ENCODE results near the gene KIF7.

KIF7 gene

DNA sequence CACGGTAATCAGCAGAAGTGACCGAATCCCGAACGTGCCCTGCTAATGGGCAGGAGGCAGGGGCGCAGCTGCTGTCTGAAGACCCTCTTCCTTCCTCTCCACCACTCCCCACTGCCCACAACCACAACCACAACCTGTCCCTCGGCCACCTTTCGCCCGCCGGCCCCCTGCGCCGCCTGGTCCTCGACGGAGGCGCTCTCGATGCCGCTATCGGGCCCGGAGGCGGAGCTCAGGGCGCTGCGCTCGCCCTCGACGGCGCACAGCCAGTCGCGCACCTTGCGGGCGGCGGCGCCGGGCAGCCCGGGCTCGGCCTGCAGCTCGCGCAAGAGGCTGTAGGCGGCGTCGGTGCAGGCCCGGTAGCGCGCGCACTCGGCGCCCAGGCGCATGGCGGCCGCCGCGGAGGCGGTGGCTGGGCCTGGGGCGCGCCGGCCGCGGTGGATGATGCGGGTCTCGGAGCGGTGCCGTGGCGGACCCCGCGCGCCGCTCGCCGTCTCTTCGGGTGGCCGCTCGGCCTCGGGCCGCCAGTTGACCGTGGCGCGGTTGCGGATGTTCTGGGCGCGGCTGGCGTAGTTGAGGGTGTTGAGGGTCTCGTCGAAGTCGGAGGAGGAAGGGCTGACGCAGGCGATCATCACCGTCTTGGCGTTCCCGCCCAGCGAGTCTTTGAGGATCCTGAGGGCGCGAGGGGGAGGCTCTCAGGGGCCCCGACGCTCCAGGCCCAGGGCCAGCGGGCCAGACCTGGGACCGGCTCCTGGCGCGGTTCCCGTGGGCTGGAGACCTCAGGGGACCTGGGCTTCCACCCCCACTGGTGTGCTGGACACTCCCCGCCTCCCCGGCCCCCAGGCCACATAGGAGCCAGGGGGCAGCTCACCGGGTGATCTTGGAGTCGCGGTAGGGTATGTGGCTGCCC is 6.9 kb downstream of the KIF7 start:
- DNase-seq (ENCODE audit: low read depth in 2 of 2): no peak

DNA sequence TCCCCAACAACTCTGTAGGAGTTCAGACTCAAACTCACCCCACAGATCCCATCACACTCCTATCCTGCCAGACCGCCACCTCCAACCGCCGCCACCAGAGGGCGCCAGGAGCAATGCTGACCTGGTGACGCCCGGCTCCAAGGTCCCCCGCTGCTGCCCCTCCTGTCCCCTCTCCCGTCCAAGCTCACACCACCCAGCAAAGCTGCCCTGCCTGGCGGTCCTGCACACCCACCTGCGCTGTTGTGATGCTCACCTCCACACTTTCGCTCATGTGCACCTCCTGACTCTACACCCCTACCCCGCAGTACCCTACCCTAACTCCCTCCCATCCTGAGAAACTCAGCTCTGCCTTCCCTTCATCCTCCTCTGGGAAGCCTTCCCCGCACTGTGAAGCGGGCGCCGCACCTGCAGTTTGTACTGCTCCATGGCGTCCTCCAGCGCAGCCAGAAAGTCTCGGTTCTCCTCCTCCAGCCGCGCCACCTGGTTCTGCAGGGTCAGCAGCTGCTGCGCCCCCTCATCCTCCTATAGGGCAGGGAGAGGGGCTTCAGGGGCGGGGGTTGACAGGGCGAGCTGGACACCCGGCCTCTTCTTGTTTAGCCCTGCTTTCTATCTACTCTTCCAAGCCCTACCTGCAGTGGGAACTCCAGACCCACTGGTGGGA is 7.9 kb downstream of the KIF7 start:
- peak; percentile 51 to 70 for DNase-seq (ENCODE audit: low read depth in 2 of 2)

DNA sequence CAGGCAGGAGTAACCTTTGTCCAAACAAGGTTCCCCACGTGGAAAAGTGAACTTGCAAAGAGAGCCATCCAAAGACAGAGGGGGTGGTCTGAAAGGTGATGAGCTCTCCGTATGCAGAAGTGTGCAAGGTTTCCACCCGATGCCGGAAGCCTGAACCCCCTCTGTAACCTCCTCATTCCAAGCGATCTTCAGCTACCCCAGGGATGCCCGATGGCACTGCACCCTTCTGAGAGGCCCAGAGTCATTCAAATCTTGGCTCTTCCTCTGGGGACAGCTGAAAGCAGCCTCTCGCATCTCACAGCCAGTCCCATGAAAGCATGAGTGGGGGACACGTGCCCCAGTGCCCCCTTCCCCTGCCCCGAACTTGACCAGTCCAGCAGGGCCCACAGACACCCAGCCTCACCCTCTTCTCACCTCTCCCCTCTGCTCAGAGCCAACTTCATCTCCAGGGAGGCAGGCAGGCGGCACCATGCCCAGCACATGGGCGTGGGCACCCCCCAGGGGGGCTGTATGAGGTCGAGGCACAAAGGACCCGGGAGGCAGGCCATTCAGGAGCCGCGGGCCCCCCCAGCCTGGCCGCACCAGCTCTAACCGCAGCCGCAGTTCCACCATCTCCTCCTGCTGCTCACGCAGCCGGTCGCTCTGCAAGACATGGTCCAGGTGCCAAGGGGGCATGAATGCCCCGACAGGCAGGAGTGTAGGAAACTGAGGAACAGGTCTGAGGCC is 8.7 kb downstream of the KIF7 start:
- DNase-seq (ENCODE audit: low read depth in 2 of 2): no peak

DNA sequence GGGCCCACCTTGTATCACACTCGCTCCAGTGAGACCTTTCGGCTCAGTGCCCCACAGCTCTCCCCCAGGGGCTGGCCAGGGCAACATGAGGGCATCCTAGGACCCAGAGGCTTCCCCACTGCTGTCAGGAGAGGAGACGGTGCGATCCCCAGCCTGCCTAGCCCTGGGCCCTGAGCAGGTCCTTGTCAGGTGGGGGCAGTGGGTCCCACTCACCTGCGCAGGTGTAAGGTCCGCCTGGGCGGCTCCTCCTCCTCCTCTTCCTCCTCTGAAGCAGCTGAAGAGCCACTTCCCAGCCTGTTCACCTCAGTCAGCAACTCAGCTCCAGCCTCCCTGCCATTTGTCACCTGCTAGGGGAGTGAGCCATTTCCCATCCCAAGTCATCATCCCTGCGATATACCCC is 9.6 kb downstream of the KIF7 start:
- DNase-seq (ENCODE audit: low read depth in 2 of 2): no peak

DNA sequence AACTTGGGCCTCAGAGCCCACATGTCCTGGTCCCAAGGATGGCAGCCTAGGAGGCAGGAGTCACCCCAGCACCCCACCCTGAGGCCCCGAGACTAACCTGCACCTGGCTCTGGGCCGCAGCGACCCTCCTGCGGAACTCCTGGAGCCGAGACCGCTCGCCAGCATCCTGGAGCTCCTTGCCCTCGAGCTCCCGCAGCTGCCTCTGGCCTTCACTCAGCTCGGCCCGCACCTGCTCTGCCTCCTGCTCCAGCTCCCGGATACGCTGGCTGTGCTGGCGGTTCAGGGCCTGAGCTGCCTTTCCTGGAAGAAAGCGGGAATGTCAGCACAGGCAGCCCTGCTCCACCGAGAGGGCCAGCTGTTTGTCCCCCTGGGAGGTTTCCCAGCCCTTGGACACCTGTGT is 13.2 kb downstream of the KIF7 start:
- DNase-seq (ENCODE audit: low read depth in 2 of 2): no peak

DNA sequence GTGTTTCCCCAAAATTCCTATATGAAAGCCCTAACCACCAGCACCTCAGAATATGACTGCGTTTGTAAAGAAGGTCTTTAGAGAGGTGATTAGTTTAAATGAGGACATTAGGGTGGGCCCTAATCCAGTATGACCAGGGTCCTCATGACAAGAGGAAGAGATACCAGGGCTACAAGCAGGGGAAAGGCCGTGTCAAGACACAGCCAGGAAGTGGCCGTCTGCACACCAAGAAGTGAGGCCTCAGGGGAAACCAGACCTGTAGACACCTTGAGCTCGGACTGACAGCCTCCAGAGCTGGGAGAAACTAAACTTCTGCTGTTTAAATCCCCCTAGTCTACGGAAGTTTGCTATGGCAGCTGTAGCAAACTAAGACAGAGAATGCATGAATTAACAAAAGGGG is 14.2 kb downstream of the KIF7 start:
- no peak for DNase-seq (ENCODE audit: low read depth in 2 of 2)

DNA sequence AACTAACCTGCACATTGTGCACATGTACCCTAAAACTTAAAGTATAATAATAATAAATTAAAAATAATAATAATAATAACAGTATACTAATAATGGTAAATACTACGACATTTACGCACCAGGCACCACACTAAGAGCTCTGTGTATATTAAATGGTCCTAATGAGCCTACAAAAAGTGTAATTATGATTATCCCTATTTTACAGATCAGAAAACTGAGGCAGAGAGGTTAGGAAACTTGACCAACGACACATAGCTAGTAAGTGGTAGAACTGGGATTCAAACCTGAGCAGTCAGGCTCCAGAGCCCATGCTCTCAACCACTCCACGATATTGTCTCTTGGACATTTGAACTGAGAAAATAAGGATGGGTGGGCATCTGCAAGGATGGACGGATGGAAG is 15.0 kb downstream of the KIF7 start:
- DNase-seq (ENCODE audit: low read depth in 2 of 2): no peak

DNA sequence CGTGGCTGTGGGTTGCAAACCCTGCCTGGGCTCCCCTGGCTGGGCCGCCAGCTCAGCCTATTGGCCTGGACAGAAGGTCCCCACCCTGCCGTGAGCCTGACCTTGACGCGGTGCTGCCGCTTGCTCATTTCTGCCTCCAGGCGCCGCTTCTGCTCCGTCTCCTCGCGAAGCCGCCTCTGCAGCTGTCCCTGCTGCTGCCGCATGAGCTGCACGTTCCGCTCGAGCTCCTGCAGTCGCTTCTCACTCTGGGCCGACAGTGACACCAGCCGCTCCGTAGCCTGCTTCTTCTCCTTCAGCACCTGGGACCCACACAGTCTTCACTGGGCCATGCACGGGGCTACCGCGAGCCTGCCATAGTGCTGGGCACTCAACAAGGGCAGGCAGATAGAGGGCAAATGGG is 21.7 kb downstream of the KIF7 start:
- no peak for DNase-seq (ENCODE audit: low read depth in 2 of 2)

DNA sequence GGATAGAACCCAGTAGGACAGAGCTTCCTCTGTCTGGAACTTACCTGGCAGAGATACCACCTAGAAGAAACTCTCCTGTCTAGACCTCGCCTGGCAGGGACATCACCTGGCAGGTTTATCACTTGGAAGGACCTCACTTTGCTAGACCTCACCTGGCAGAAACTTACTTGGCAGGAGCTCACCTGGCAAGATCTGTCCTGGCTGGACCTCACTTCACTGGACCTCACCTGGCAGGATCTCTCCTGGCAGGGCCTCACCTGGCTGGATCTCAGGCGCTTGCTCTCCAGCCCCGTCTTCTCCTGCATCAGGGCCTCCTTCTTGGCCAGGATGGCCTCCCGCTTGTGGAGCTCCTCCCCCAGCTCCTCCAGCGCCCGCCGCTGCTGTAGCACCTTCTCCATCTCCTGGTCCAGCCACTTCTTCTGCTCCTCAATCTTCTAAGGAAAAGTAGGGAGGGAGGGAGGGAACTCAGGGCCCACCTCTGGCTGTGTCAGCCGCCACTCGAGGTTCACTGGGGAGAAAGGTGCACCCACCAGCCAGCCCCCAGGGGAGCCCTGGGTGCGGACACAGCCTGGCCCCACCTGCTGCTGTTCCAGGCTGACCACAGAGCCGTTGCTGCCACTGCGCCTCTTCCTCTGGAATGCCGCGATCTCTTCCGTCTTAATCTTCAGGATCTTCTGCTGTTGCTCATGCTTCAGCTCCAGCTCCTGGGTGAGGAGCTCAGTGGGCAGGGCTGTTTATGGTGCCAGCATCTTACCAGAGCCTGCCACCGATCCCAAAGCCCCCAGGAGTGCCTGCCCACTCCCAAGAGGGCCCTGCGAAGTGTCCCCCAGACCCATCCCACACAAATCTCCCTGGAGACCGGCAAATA is 22.5 kb downstream of the KIF7 start:
- no peak for DNase-seq (ENCODE audit: low read depth in 2 of 2)

DNA sequence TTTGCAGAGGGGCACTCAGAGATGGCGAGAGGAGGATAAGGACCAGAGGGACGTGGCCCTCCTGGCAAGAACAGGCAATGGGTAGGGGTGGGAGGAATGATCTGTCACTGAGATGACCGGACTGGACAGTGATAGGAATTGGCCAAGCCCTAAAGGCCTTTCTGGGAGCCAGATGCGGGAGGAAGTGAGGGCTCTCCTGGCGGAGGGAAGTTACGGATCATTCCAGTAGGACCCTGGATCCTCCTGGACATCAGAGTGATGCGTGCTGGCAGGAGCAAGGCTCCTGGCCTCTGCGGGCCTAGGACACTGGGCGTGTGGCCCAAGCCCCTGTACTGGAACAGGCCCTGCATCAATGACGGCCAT is 23.4 kb downstream of the KIF7 start:
- no peak for DNase-seq (ENCODE audit: low read depth in 2 of 2)

DNA sequence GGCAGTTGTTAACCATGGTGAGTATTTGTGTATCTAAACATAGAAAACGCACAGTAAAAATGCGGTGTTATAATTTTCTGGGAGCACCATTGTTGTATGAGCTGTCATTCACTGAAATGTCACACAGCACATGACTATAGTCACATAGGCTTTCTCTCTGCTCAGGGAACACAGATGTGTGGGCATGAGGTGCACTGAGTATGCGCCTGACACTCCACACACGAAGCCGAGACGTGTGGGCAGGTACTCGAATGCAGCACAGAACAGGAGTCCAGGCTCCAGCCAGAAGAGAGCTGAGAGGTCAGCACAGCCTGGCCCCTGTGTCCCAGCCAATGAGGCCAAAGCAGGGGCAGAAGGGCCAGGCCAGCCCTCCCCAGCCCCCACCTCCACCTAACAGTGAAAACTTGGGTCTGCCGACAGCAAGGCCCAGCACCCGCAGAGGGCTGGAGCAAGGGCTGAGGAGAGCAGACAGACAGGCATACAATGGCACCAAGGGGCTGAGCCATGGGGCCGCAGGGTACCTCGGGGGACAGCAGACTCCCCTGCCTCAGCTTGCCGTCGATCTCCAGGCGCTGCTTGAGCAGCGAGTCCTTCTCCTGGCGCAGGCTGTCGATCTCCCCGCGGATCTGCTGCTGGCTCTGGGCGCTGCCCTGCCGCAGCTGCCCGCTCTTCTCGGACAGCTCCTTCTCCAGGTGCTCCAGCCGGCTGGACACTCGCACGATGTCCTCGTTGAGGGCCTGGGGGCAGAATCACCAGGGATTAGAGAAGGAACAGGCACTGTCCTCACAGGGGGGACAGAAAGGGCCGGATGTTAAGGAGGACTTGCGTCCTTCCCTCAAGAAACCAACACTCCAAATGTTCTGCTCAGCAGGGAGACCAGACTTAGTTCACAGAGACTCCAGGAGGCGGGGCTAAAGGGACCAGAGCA is 24.0 kb downstream of the KIF7 start:
- DNase-seq (ENCODE audit: low read depth in 2 of 2): no peak

DNA sequence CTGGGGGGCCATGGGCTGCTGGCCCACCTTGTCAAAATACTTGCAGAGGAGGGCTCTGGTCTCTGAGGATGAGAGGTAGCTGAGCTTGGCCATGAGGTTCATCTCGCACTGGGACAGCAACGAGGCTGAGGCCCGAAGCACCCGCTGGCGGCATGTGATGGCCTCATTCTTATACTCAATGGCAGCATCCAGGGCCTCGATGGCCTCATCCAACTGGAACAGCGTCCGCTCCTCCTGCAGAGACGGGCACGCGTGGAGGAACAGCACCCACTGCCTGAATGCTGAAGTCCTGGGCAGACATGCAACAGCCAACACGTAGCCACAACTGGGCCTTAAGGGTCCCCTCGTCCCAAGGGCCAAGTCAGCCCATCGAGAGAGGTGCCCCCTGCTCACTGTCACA is 25.0 kb downstream of the KIF7 start:
- DNase-seq (ENCODE audit: low read depth in 2 of 2): no peak

DNA sequence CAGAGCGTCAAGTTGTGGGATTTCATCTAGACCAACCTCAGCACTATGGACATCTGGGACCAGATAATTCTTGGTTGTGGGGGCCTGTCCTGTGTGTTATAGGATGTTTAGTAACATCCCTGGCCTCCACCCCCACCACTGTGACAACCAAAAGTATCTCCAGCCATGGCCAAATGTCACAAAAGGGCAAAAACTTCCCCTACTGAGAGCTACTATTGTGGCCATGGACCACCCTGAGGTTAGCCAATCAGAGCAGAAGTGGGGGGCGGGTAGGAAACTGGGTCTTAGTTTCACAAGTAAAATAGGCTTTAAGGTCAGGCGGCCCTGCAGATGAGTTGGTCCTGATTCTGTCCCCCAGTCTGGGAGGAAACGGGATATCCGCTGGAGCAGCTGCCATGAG is 25.4 kb downstream of the KIF7 start:
- no peak for DNase-seq (ENCODE audit: low read depth in 2 of 2)

DNA sequence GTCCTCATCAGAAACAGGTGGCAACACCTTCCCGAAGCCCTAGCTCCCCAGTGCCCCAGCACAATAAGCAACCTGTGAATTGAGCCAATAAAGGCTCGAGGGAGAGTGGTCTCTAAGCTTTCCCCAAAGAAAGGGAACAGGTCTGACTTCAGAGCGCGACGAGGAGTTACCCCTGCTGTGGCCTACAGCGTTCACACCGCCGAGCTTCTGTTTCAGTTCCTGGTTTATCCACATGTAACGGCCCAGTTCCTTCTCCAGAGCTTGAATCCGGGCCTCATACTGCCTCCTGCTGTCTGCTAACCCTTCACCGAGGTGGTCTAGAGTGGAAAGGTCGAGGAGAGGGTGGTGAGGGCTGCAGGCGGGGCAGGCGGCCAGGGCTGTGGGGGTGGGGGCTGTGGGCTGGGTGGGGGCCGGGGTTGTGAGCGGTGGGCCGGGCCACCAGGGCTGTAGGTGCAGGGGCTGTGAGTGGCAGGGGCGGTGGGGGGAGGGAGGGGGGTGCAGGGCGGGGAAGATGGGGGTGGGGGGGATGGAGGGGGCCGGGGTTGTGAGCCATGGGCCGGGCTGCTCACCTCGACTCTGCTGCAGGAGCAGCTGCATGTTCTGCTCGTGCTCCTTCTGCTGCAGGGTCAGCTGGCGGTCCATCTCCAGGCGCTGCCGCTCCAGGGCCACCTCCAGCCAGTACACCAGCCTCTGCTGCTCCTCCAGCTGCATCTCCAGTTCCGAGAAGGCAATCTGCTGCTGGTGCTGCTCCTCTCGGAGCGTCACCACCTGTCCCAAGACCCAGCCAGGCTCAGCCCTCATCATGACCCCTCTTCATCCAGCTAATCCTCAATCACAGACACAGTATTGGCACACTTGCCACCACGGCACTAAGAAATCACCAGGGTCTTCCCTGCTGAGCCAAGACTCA is 26.2 kb downstream of the KIF7 start:
- no peak for DNase-seq (ENCODE audit: low read depth in 2 of 2)

DNA sequence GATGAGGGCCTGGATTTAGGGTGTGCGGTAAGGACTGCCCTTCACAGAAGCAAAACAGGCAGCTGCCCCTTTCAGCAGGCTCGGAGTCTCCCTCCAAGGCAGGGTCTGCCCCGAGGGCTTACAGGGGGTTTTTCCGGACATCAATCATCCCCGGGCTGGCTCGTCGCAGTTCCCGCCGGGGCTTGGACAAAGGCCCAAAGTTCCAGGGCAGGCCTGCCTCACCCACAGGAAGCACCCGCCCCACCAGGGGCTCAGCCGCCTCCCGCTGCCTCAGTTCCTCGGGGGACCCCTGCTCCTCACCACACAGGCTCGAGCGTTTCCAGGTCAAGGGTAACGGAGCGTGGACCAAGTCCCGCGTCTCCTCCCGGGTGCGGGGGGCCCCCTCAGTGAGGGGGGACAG is 27.0 kb downstream of the KIF7 start:
- DNase-seq (ENCODE audit: low read depth in 2 of 2): no peak

DNA sequence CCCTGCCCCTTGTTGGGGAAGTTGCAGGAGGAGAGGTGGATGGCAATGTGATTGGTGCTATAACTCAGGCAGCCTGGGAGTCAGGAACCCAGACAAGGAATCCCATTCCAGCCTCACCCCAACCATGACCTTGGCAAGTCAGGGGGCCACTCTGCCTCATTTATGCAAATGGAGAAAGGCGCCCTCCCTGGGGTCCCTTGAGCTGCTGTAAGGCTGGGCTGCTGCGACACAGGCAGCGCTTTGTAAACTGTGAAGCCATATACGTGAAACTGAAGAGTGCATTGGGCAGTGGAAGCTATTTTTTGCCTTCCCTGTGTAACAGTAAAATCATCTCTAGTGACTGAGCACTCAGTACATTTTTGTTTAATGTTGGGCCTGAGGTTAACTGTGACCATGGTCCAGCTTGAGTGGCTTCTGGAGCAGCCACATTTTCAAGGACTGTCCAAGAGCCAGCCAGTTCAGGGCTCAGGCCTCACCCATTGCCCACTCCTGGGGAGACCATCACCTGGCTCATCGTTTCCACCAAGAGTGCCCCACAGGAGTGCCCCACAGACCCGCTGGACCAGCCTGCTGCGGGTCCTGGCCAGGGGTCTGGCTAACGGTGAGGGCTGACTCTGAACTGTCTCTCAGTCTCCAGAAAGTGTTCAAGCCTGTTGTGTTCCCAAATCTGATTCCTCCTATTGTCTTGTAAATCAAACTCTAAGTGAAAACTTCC is 27.9 kb downstream of the KIF7 start:
- no peak for DNase-seq (ENCODE audit: low read depth in 2 of 2)

DNA sequence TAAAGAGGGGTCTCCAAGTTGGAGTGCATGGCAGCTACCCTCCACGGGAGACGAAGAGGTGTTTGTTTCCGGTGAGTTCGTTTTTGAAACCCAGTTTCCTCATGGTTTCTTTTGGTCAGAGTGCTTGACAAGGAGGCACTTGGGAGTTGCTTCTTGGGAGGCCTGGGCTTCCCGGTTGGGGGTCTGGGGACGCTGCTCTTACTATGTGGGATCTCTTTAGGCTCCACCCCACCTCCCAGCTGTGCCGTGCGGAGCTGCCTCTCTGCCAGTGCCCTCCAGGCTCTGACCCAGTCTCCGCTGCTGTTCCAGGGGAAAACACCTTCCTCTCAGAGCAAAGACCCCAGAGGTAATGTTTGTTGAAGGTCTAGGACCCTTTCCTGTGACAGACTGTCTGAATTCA is 29.6 kb downstream of the KIF7 start:
- no peak for DNase-seq (ENCODE audit: low read depth in 2 of 2)

DNA sequence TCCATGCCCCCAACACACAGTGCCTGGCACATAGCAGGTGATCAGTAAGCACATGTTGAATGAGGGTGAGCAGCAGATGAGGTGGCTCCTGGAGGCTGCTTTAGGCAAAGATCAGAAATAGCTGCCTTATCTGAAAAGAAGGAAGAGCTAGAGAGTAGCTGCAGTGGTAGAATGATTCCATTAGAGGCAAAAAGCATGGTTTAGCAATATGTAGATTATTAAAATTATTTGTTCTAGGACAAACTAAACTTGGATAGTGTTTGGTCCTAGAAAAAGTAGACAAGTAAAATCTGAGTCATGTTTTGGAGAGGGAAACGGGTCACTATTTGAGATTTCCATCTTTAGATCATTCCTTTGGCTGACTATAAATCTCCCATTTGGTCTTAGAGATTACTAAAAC is 32.1 kb downstream of the KIF7 start:
- DNase-seq (ENCODE audit: low read depth in 2 of 2): no peak

DNA sequence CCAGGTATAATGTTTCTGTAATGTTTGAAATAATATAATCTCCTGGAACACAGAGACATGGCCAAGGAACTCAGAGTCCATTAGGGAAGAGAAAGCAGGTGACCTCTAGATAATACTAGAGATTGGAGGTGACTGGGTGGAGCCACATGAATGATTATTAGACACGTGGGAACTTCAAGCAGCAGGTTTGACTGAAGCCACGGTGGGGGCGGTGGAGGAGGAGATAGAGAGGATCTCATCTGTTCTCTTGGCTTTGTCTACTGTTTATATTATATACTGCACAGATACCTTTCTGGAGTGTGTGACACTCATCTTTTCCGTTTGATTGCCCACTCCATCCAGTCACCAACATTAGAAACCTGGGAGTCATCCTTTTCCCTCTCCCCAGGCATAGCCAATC is 33.7 kb downstream of the KIF7 start:
- DNase-seq (ENCODE audit: low read depth in 2 of 2): no peak
